Mammary epithelial cell (primary cell): ENCODE results near the gene DENND1A.

ENCODE experiments used
- EZH2 ChIP-seq: IDR thresholded peaks from 2 replicates; pipeline ENCODE4 v1.6.1; 2012; ENCODE audit warnings: low read length, inconsistent platforms, borderline replicate concordance
- TF ChIP-seq, protein P1 (sequence below), 2 donors: IDR thresholded peaks in 1 of 2; conservative IDR thresholded peaks in 1 of 2; 2 replicates each; pipeline ENCODE4 v1.5.1; 2011 to 2012; ENCODE audit warnings: inconsistent platforms in 2 of 2, low read length in 2 of 2, mild to moderate bottlenecking in 2 of 2, control low read depth in 1 of 2, low read depth in 1 of 2; ENCODE audit not compliant: insufficient read depth in 1 of 2; ENCODE audit errors: extremely low read depth in 1 of 2

DNA sequence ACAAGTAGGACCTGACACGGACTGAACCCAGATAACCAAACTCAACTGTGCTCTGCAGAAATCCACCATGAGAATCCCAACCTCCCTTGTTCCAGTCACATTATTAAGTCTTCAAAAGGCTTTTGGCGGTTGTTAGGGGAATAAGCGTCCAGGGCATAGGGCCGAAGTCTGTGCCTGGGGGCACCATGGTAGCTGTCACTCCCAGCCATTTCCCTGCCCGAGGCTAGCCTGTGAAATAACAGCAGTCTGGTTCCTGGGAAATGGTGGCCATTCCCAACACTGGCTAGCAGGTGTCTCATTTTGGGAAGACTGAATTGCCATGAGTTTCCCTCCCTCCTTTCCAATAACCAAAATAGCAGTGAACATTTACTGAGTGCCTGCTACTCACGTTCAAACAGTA, 451.8 kb downstream of the DENND1A start:
- TF ChIP-seq, protein P1, sequence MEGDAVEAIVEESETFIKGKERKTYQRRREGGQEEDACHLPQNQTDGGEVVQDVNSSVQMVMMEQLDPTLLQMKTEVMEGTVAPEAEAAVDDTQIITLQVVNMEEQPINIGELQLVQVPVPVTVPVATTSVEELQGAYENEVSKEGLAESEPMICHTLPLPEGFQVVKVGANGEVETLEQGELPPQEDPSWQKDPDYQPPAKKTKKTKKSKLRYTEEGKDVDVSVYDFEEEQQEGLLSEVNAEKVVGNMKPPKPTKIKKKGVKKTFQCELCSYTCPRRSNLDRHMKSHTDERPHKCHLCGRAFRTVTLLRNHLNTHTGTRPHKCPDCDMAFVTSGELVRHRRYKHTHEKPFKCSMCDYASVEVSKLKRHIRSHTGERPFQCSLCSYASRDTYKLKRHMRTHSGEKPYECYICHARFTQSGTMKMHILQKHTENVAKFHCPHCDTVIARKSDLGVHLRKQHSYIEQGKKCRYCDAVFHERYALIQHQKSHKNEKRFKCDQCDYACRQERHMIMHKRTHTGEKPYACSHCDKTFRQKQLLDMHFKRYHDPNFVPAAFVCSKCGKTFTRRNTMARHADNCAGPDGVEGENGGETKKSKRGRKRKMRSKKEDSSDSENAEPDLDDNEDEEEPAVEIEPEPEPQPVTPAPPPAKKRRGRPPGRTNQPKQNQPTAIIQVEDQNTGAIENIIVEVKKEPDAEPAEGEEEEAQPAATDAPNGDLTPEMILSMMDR (conservative IDR thresholded peaks at IDR 0.05 in 1 of 2, IDR thresholded peaks at IDR 0.05 in 1 of 2; ENCODE audit: extremely low read depth in 1 of 2, insufficient read depth in 1 of 2, low read depth in 1 of 2, low read length in 2 of 2), result no peak
- no peak for TF ChIP-seq EZH2
